Lung (tissue), 12 donors: Measurements from ENCODE around the gene PREP. TPM values are rescaled to one million over a fixed set of nuclear protein-coding genes. Genes with fewer than 3 reads are reported as not detected.

ENCODE experiments used
- ATAC-seq: fragments of 200-7000 bp; cut with Tn5 transposase; one replicate; pipeline ENCODE4 v1.9.1; 2020; ENCODE audit warnings: moderate number of reproducible peaks; ENCODE audit not compliant: insufficient read depth, low FRiP score
- DNase-seq, 3 donors: peaks; one replicate each; pipeline ENCODE4 v3.0.0-alpha.2; 2013 to 2017
- H3K27ac ChIP-seq, 2 donors: one replicate each; pipeline ENCODE4 v1.5.1; 2013; ENCODE audit warnings: mild to moderate bottlenecking in 2 of 2, moderate library complexity in 2 of 2, control low read depth in 1 of 2, inconsistent platforms in 1 of 2, low read depth in 1 of 2, low read length in 1 of 2
- H3K27me3 ChIP-seq, 3 donors: one replicate each; pipeline ENCODE4 v1.5.1; 2013; ENCODE audit warnings: low read length in 2 of 3; ENCODE audit not compliant: control insufficient read depth in 3 of 3, insufficient read depth in 3 of 3
- H3K36me3 ChIP-seq, 4 donors: one replicate each; pipeline ENCODE4 v1.5.1; 2013; ENCODE audit warnings: low read length in 4 of 4, mild to moderate bottlenecking in 1 of 4, moderate library complexity in 1 of 4; ENCODE audit not compliant: control insufficient read depth in 4 of 4, insufficient read depth in 4 of 4
- H3K4me1 ChIP-seq, 5 donors: one replicate each; pipeline ENCODE4 v1.5.1; 2013; ENCODE audit warnings: low read length in 5 of 5, mild to moderate bottlenecking in 2 of 5, moderate library complexity in 1 of 5; ENCODE audit not compliant: control insufficient read depth in 5 of 5, insufficient read depth in 5 of 5
- H3K4me3 ChIP-seq: one replicate; pipeline ENCODE4 v1.5.1; 2013; ENCODE audit warnings: mild to moderate bottlenecking, control low read depth, moderate library complexity
- H3K9ac ChIP-seq, 2 donors: one replicate each; pipeline ENCODE4 v1.5.1; 2013; ENCODE audit warnings: low read length in 2 of 2, control low read depth in 1 of 2; ENCODE audit not compliant: insufficient read depth in 1 of 2
- H3K9me3 ChIP-seq, 4 donors: one replicate each; pipeline ENCODE4 v1.5.1; 2013; ENCODE audit warnings: low read length in 3 of 4, mild to moderate bottlenecking in 1 of 4, moderate library complexity in 1 of 4; ENCODE audit not compliant: control insufficient read depth in 4 of 4, insufficient read depth in 3 of 4
- WGBS, 2 donors: extraction: QIAGEN DNeasy Blood & Tissue Kit; methylation state at CpG; one replicate each; pipeline ENCODE4 v1.1.7; 2013; 5-methylcytosine and 5-hydroxymethylcytosine counted together
- polyA plus RNA-seq, 2 donors: library from polyadenylated mRNA; stranded (reverse); fragments of 200-250 nt; gene quantifications; one replicate each; pipeline ENCODE4 v1.2.1, GENCODE V29; 2013
- total RNA-seq, 2 donors: library from RNA; depleted of rRNA in 1 of 2; stranded (reverse); fragments of >200 nt in 1 of 2; gene quantifications; one replicate each; pipeline ENCODE4 v1.2.1, GENCODE V29; 2014 to 2021
- TF ChIP-seq, protein P1 (sequence below): IDR thresholded peaks from 2 replicates; pipeline ENCODE4 v1.5.1; 2012; ENCODE audit warnings: mild to moderate bottlenecking; ENCODE audit errors: control extremely low read depth, extremely low read depth
- donor health status: control.
- donor health status: control.
- donor health status: Bipolar disorder and iron deficiency.
- donor health status: healthy.
- donor health status: DM: yes; HTN: yes; CAD: no.

The PREP gene
- total and polyA plus RNA-seq, 4 donors = 20.3 to 31.3 (median 25.1) TPM

DNA sequence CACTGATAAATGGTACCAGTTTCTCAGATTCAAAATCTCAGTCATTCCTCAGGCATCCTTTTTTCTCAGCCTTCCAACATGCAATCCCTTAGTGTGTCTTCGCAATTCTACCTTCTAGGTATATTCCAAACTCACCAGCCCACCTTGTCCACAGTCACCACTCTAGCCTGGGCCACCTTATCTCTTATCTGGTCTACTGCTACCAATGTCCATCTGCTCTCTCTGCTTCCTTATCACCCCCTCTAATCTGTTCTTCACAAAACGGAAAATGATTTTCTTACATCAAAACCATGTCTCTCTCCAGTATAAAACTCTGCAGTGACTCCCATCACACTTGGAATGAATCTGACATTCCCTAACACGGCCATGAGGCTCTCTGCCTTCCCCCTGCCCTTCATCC is 91.9 kb downstream of the PREP start:
- no peak for ATAC-seq

GRCh38 chr6:105310371-105310770 is 92.5 kb downstream of the PREP start:
- WGBS, 2 donors = 56 to 60% methylated on average over 1 of the region's 1 CpG
- no peak overlapping the region for H3K9ac ChIP-seq
- no peaks in the 10 kb centered on the region for H3K9me3 ChIP-seq
- DNase-seq (no peak), ATAC-seq (no peak)
- no peaks in the 10 kb centered on the region for H3K27me3 ChIP-seq
- H3K36me3 ChIP-seq = peaks cover 0 to 2% (median under 1%) of the 10 kb centered on the region in 4 donors
- TF ChIP-seq, protein P1, sequence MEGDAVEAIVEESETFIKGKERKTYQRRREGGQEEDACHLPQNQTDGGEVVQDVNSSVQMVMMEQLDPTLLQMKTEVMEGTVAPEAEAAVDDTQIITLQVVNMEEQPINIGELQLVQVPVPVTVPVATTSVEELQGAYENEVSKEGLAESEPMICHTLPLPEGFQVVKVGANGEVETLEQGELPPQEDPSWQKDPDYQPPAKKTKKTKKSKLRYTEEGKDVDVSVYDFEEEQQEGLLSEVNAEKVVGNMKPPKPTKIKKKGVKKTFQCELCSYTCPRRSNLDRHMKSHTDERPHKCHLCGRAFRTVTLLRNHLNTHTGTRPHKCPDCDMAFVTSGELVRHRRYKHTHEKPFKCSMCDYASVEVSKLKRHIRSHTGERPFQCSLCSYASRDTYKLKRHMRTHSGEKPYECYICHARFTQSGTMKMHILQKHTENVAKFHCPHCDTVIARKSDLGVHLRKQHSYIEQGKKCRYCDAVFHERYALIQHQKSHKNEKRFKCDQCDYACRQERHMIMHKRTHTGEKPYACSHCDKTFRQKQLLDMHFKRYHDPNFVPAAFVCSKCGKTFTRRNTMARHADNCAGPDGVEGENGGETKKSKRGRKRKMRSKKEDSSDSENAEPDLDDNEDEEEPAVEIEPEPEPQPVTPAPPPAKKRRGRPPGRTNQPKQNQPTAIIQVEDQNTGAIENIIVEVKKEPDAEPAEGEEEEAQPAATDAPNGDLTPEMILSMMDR = no peak
- H3K27ac ChIP-seq = no peak overlapping the region
- H3K4me3 ChIP-seq = no peak overlapping the region
- peaks cover 0 to 2% (median 0%) of the 10 kb centered on the region in 5 donors for H3K4me1 ChIP-seq

More for the DNA sequence above, 91.9 kb downstream of the PREP start:
- peaks cover 0 to 2% (median 0%) of the 10 kb centered on the region in 5 donors for H3K4me1 ChIP-seq
- no peak for DNase-seq
- no peaks in the 10 kb centered on the region for H3K27me3 ChIP-seq
- H3K9ac ChIP-seq = no peak overlapping the region
- no peak overlapping the region for H3K4me3 ChIP-seq
- peaks cover 0 to 5% (median 1%) of the 10 kb centered on the region in 4 donors for H3K36me3 ChIP-seq
- 92 to 98% methylated on average over 3 of the region's 3 CpGs for WGBS, 2 donors
- TF ChIP-seq, protein P1 = no peak
- H3K27ac ChIP-seq = no peak overlapping the region
- no peaks in the 10 kb centered on the region for H3K9me3 ChIP-seq

- DNase-seq = no peak
- H3K27me3 ChIP-seq = no peaks in the 10 kb centered on the region
- TF ChIP-seq, protein P1 = no peak
- peaks cover 0 to 2% (median under 1%) of the 10 kb centered on the region in 4 donors for H3K36me3 ChIP-seq
- H3K27ac ChIP-seq = no peak overlapping the region
- no peaks in the 10 kb centered on the region for H3K9me3 ChIP-seq
- ATAC-seq = no peak
- H3K9ac ChIP-seq = no peak overlapping the region
- H3K4me3 ChIP-seq = no peak overlapping the region
- WGBS, 2 donors = 84% methylated on average over 5 of the region's 5 CpGs
- H3K4me1 ChIP-seq = peaks cover 0 to 2% (median 0%) of the 10 kb centered on the region in 5 donors
These were observed 94.0 kb downstream of the PREP start for GRCh38 chr6:105308840-105309239.

GRCh38 chr6:105305521-105305920 is 97.4 kb downstream of the PREP start:
- Histone ChIP-seq H3K9ac (no peak overlapping the region), H3K36me3 (peaks cover 0 to 9% (median under 1%) of the 10 kb centered on the region in 4 donors), H3K4me1 (peaks cover 0 to 14% (median 3%) of the 10 kb centered on the region in 5 donors), H3K9me3 (no peaks in the 10 kb centered on the region), H3K4me3 (no peak overlapping the region), H3K27ac (no peak overlapping the region), H3K27me3 (no peaks in the 10 kb centered on the region)
- TF ChIP-seq, protein P1 = no peak
- 91 to 100% methylated on average over 1 of the region's 1 CpG for WGBS, 2 donors
- ATAC-seq (no peak), DNase-seq (no peak)
